Activated CD4-positive, alpha-beta T cell treated with anti-CD3 and anti-CD28 coated beads for 48 hours (primary cell): ENCODE results near the gene SNAP47.

Experiments
- DNase-seq: peaks from one replicate; pipeline ENCODE4 v3.0.0-alpha.2; 2020

SNAP47 gene

DNA sequence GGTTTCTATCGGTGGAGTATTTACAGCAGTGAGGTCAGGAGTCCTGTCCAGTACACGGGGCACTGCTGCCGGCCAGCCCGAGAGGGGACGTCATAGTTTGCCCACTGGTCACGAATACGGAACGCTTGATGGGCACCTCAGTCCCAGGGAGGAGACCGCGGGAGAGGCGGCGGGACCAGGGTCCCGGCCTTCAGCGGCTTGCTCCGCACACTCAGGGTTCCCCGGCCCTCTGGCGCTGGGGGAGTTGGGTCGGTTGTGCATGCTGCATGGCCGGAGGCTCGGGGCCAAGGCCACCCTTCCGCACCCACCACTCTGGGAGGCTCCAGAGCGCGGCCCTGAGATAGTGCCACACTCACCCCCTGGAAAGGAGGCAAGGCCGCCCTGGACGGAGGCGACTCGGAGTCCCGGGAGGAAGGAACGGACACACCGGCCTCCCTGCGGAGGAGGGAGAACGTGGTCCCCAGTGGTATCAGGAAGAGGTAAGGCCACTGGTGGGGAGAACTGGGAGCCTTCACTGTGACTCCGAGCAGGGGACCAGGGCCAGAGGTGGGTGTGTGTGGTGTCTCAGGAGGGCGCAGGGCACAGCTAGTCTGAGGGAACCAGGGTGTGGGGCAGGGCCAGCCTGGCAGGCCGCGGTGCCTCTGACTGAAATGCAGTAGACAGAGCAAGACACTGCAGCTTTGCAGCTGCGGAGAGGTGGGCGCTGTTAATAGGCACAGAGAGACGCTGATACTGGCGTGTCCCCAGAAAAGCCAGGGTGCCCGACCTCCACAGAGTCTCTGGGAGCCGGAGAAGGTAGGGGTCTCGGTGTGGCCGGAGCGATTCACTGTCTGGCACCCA, 51.7 kb downstream of the SNAP47 start:
- DNase-seq, result no peak

DNA sequence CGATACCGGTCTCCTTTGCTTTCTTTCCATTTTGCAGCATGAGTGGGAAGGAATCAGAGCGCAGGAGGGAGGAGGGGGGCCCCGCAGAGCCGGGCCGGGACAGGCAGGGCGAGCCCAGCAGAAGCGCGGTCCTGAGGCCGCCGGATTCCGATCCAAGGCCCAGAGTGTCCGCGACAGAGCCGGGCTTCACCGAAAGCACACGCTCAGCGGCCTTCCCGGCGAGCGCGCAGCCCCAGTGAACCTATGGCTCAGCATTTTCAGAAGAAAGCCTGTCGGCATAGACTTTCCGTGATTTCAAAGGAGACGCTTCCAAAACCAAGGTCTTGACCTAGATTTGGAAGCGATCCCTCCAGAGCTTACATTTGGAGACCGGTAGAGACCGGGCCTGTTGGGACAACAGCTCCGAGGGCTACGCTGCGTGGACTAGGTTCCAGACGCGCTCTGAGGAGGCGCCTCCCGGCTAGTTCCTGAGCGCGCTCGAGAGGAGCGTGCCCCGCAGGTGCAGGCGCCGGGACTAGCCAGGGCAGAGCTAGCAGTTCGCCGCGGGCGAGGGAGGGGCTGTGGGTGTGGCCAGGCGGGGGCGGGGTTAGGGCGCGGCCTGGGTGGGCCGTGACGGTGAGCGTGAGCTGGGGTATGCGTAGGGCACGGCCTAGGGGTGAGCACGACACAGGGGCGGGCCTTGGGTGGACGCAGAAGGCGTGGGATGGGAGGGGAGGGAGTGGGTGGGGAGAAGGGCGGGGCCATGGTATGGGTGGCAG, 52.5 kb downstream of the SNAP47 start:
- DNase-seq, result peak; percentile 92

DNA sequence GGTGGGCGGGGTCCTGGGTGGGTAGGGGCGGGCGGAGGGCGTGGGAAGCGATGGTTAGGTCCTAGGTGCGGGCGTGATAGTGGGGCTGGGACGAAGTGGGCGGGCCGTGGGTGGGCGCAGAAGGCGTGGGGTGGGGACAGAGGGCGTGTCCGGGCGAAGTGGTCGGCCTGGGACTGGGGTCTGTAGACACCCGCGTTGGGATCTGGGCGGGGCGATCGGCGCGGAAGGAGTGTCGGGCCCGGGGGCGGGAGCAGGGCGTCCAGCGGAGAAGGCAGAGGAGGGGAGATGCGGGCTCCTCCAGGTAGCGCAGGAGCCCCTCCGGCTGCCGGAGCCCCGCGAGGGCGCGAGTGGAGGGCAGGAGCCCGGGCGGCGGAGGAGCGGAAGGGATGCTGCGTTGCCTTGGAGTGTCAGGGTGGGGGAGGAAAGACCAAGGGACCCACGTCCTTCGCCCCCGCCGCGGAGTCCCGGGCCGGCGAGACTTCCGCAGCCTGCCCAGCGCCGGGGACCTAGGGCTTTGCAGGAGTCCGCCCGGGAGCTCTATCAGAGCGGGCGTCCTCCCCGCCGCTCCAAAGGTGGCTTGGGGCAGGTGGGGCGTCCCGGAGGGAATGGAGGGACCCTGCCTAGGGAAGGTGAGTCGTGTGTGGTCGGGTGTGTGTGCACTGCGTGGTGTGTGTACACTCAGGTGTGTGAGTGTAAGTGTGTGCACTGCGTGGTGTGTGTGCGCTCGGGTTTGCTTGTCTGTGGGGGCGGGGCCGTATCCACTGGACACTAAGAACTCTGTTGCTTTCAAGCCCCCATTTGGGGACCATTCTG, 53.2 kb downstream of the SNAP47 start:
- DNase-seq, result peak; percentile 71

DNA sequence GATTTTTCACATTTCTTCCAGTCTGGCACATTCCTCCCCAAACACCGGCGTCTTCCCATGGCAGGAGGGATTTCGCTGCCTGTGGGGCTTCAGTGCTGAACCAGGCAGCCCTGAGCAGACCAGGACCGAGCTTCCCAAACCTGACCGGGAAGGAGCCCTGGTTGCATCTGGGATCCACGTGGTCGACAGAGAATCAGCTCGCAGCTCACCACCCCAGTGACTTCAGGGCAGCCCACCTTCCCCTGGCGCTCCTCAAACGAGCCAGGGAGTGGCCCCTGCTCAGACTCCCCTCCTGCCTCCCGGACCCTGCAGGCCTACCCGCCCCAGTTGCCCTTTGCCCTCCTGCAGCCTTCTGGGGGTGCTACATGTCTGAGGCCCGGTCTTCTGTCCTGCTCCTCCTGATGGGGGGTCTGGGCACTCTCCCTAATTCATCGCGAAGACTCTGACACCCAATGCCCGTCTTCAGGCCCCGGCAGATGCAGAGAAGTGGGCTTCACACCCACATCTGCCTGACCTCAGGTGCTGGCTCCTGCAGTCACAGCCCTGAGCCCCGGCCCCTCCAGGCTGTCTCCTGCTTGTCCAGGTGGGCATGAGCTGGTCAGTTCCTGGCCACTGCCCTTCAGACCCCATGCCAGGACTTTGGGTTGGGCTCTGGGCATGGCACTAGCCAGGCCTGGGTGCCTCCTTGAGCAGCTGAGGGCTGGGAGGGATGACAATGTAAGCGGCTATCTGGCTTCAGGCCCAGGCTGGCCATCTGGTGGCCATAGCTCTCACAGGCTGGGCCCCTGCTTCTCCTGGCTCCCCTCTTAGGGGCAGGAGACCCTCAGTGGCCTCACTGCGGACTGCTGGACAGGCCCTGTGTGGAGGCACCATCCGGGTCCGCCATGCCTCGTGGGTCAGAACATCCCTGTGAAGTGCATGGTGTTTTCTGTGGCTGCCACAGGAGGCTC, 54.1 kb downstream of the SNAP47 start:
- no peak for DNase-seq

DNA sequence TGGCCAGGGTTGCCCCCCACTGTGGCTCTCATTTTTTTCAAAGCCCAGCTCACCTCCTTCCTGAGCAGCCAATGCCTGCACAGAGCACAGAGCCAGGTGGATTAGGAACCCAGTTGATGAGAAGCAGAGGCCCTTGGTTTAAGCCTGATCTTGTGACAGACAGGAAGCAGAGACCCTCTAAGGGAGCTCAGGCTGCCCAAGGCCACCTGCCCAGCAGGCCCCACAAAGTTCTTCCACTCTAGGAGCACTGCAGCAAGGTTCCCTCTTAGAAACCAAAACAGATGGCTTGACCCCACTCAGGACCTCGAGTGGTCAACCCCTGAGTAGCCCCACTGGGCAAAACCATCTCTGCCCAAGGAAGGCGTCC, 54.8 kb downstream of the SNAP47 start:
- DNase-seq, result no peak

DNA sequence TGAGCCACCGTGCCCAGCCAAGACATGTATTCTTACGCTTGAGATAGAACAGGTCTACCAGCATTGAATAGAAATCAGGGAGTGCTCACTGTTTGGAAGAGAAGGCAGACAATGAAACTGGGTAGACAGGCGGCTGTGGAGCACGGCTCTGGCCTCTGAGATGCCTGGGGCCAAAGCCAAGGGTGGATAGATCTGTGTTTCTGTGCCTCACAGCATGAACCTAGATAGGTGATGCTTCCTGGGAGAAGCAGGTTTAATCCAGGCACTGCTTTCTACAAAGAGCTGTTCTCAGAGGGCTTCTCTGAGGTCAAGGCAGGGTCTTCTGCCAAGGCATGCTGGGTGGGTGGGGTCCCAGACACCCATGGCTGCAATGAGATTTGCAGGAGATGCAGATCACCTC, 55.6 kb downstream of the SNAP47 start:
- no peak for DNase-seq

DNA sequence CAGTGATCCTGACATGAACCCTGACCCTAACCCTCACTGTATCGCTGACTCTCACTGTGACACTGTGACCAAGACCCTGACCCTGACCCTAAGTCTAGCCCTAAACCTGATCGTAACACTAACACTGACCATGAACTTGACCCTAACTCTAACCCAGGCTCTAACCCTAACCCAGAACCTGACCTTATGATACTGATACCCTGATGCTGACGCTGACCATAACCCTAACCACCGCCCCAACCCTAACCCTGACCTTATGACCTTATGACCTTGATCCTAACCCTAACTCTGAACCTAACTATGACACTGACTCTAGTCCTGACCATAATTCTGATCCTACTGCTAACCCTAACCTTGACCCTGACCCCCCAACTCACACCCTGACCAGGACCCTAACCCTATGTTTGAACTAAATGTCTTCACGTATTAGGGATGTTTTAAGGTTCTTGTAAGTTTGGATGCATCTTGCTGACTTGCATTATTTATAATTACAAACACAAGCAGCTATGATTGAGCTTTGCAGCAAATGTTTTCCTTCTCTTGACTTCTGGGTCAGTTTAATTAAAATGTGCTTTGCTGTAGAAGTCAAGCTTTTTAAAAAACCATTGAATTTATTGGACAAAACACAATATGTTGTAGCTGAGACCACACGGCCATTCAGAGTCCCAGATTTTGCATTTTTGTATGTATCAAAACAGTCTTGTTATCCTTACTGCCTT, 56.3 kb downstream of the SNAP47 start:
- no peak for DNase-seq

DNA sequence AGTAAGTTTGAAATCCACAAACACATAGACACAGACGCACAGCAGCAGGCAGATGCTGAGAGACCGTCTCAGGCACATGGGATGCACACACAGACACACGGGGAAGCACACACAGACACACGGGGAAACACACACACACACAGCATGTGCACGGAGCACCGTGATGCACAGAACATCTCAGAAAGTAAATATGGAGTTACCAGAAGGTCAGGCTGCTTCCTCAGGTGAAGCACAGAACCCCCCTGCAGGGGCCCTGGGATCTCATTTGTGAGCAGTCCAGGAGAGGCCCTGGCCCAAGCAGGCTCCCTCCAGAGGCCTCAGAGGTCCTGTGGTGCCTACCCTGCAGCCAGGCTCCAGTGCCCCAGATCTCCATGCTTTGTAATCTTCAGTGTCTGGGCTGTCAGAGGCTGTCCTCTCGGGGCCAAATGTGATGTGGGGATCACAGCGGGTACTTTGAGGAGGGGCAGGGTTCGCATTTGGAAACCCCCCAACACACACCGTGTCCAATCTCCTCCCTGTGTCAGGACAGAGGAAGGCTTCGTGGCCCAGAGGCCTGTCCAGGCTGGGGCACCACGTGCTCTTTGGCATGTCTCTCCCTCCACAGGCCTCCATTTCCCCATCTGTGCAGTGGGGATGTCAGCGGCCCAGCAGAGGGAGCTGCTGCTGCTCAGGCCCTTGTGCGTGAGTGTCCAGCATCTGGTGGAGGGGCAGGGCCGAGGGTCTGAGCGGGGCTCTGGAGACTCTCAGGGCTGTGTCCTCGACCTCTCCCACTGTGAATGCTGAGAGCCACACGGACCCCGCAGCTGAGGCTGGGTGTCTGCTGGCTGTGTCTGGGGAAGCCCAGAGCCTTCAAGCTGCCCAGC, 57.2 kb downstream of the SNAP47 start:
- no peak for DNase-seq

DNA sequence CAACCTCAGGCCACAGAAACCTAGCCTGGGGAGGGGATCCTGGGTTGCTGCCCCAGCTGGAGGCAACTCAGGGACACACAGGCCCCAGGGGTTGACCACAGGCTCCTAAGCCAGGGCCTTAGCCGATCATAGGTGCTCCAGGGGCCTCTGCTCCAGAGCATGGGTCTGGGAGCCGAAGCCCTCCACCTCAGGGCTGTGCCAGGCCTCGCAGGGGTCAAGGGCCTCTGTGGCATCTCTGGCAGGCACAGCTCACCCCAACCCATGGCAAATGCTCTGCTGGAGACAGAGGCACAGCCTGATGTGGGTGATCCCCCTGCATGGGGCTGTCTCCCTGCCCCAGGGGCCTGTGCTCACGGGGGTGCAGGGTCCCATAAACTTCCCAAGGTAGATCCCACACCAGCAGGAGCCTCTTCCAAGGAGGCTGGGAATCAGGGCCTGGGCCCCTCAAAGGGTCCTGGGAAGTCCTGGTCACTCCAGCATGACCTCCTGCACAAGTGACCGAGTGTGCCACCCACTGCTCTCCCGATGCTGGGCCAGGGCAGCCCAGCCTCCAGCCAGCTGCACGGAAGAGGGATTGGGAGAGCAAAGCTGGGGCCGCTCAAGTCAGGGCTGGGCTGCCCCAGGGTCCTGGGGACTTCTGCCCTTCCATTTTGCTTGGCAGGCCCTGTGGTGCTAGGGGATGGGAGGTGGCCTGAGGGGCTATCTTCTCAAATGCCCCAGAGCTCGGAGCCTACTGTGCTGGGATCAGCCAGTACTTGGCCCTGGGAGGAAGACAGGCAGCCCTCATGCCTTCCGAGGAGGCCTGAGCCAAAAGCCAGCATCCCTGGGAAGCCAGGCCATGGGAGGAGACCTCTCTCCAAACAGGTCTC, 58.1 kb downstream of the SNAP47 start:
- DNase-seq, result no peak

DNA sequence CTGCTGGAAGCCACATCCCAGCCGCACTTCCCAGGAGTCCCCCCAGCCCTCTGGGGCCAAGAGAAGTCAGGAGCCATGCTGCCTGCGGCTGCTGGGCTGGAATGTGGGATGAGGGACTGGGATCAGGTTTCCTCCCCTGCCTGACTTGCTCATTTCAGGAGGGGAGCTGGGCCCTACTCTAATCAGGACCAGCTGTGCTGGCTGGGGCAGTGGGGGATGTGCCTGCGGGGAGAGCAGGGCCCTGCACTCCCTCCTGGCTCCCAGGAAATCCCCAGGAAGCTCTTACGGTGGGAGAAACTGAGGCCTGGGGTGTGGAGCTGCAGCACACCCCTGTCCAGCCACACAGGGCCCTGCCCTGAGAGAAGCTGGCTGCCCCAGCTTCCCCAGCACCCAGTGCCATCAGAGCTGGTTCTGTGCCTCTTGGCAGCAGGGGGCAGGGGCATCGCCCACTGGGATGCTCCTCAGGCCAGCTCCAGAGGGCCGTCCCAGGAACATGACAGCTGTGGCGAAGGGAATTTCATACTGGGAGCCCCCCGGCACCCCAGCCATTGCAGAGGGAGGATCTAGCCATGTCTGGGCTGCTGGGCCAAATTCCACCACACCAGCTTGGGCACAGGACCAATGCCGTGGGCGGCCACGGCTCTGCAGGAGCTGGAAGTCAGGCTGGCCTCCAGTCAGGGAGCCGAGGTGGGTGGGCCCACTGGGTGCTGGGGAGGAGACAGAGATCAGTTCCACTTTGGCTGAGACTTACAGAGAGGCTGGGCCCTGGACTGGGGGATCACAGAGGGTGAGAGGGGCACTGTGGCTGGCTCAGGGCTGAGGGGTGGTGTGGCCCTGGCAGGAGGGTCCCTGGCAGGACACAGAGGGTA, 58.9 kb downstream of the SNAP47 start:
- DNase-seq, result no peak

DNA sequence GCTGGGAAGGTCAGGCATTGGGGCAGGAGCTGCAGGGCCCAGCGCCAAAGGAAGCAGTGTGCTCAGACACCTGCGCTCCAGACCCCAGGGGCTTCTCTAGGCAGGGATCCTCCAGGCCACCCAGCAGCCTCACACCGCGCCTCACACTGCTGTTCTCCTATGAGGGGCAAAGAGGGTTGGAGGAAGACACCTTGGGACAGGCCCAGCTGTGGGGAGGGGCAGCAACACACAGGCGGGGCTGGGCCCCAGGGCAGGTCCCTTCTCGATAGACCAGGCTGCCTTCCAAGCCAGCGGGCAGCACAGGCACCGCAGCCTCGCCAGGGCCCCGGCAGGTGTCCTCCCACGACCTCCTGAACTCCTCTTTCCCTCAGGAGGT, 59.6 kb downstream of the SNAP47 start:
- DNase-seq, result no peak

DNA sequence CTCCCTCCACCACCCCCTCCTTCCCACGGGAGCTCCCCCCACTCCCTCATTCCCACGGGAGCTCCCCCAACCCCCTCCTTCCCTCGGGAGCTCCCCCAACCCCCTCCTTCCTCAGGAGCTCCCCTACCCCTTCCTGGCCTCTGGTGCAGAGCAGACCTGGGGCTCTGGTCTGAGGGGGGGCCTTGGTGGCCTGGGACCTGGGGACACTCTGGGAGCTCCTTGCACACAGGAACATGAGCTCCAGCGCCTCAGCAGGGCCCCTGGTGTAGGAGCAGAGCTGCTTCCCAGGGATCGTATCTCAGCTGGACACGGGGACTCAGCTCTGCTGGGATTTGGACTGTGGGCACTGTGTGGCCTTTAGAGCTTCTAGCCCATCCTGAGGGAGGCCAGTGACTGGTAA, 60.5 kb downstream of the SNAP47 start:
- no peak for DNase-seq

DNA sequence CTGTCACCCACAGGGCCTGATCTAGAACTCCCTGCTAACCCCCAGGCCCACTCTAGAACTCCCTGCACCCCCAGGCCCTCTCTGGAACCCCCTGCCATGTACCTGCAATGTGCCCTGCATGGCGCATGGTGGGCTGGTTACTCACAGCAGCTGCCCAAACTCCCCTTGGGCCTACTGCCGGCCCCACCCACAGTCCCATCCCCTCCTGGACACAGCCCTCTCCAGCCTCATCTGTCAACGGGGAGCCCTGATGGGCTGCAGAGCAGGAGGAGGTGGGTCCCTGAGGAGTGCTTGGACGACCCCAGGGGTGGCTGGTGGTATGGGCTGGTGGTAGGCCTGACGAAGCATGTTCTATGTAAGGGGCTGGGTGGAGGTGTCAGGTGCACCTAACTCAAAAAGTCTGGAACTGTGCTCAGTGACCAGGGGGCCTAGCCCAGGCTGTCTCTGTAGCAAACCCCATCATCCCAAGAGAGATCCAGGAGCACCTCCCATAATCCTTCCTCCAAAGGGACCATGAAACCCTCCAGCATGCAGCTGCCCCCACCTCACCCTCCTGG, 61.2 kb downstream of the SNAP47 start:
- no peak for DNase-seq

DNA sequence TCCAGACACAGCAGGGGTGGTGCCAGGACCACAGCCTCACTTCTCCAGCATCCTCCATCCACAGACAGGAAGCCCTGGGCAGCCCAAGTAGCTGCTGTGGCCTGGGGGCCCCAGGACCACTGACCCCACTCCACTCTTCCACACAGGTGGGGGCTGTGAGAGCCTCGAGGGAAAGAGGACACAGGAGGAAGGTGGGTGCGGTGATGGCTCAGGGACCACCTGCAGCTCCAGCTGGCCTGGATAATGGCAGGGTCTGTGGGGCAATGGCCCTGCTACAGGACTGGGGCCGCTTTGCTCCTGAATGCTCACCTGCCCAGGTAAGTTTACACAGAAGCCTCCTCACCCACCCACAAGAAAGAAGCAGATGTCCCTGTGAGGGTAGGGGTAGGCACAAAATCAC, 61.9 kb downstream of the SNAP47 start:
- no peak for DNase-seq

DNA sequence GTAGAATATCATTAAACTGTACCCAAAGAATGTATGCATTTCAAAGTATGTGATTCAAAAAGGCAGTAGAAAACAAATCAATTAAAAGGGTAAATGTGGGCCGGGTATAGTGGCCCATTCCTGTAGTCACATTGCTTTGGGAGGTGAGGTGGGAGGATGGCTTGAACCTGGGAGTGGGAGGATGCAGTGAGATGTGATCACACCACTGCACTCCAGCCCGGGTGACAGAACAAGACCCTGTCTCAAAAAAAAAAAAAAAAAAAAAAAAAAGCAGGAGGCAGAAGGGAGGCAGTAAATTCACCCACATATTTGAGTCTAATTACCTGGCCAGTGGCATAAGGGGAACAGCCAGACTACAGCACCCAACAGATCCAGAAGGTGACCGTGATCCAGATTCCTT, 62.4 kb downstream of the SNAP47 start:
- no peak for DNase-seq

DNA sequence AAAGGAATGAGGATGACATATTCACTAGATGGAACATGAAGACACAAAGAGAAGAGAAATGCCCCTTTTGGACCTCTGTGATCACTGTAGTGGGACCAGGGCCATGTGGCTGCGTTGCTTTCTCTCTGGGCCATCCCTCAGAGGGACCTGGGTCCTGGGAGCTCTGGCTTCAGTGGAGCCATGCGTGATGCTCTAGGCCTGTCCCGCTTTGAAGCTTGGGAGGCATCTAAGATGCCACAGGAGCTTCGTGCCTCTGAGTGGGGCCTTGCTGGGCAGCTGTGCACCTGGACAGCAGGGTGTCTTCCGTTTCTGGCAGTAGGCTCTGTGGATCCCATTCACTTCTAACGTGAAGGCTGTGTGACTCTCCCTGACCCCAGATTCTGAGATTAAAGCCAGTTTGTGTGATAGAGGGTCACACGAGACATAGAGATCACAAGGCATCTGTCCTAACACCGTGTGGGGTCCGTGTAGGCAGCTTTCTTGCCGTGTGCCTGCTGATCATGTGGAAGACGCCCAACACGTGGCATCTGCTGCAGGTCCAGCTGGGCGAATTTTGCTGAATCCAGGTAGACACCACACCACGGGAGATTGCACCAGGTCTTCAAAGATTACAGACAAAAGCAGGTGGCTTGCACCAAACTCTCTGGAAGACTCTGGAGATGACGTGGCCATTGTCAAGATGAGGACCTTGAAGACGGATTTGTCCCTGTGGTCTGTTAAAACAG, 63.0 kb downstream of the SNAP47 start:
- DNase-seq, result no peak

DNA sequence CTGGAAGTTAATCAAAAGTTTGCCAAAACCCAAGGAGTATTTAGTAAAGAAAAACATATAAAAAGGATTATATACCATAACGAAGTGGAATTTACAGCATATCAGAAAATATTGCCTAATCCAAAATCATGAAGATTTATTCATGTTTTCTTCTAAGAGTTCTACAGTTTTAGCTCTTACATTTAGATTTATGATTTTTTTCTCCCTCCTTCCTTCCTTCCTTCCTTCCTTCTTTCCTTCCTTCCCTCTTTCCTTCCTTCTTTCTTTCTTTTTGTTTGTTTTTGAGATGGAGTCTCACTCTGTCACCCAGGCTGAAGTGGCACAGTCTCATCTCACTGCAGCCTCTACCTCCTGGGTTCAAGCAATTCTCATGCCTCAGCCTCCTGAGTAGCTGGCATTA, 64.5 kb downstream of the SNAP47 start:
- no peak for DNase-seq

DNA sequence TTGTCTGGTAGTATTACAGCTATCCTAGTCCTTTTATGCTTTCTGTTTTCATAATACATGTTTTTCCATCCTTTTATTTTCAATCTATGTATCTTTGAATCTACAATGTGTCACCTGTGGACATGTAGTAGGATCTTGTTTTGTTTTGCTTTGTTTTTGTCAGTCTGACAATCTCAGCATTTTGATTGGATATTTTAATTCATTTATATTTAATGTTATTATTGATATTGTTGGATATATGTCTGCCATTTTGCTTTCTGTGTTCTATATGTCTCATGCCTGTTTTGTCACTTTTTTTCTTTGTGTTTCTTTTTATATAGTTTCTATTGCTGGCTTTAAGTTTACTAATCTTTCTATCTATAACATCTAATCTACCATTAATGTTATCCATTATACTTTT, 68.7 kb downstream of the SNAP47 start:
- DNase-seq, result no peak
